HG02973 (cell line): ENCODE results near the gene SLC38A11.

Experiments used
- ATAC-seq: cut with Tn5 transposase; IDR thresholded peaks from one replicate; pipeline ENCODE4 v1.9.1; 2021; ENCODE audit warnings: moderate library complexity; ENCODE audit not compliant: unreplicated experiment

The SLC38A11 gene

DNA sequence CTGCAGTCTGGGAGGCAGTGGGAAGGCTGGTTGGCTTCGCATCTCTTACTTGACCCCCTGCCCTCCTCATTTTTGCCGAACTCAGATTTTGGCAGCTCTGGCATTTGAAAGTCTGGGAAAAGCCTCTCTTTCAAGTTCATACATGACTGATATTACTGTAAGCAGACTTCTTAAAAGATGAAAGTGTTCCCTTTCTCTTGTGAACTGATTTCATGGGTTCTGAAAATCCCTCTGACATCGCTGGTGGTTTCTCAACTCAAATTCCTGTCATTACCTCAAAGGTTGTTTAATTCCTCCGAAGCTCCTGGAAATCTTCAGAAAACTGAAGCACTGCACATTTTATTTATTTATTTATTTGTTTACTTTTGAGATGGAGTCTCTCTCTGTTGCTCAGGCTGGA lies 16.9 kb upstream of the SLC38A11 start:
- ATAC-seq: no peak

DNA sequence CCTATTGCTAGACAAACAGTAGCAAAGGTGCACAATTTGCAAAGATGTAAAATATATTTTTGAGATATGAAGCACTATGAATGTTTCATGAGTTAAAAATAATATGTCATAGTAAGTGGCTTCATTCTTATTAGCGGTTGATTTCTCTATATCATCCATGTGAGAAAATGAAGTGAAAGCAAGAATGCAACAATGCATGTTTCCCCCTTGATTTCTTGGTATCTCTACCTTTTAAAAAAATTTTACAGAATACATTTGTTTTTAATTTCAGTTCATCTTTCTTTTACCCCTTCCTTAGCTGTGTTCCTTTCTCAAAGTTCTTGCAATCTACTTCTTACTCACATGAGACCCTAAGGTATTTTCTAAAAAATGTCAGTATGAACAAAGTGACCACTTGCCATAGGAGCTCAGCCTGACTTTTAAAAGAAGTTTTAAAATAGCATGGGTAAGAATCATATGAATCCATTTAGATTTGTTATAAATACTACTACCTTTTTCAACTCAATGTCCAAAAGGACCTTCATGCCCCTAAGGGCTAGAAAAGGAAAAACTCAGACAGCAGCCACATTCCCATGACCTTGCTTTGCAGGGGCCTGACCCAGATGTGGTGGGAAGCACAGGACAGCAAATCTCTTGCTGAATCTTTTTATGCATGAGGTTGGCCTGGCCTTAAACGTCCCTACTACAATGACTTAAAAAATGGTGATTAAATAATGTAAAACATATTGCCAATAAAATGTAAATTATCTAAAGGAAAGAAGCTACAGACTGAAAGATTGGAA lies 14.8 kb upstream of the SLC38A11 start:
- ATAC-seq: no peak

DNA sequence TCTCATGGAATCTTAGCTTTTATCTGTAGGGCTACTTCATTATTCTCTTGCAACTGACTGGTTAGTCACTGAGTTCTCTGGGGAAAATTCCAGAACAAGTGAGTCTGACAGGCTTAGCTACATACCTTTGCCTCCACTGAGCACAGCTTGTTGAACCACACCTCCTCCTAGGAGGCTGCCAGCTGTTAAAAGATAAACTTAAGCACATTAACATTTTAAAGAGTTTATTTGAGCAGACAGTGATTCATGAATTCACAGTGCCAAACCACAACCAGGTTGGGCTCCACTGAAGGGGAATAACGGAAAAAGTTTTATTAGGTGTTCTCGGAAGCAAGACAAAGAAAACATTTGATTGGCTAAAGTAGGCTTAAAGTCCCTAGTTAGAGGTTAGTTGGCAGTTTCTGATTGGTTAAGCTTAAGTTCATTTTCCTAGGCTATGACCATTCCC lies 12.5 kb upstream of the SLC38A11 start:
- ATAC-seq: no peak

DNA sequence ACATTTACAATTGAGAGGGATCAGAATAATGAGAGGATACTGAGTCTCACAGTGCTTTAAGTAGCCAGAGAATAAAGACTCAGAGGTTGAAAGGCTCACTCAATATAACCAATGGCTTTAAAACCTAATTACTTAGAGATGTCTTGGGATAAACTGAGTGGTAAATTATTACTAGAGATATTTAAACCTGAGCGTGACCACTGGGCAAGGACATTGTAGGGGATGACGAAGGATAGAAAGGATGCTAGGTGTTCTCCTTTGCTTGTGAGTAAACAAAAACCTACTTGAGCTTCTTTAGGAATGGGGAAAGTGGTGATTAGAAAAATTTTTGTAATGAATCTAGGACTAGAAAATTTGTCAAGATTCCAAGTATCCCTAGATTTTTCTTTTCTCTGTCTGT lies 12.0 kb upstream of the SLC38A11 start:
- no peak for ATAC-seq

DNA sequence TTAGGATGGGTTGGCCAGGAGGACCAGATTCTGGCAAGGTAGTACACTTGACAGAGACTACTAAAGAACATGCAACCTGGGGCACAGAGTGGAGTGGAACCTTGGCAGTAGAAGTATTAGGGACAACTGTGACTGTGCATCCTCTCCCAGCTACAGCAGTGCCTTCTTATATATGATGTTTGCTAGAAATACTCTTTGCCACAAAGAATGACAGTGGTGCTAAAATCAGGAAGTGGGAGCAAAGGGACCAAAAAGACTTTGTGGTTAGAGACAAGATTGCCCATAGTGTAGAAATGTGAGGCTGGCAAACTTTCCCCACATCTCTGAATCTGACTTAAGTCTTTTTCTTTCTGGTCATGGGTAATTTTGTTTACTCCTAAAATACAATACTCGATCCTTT lies 9.4 kb upstream of the SLC38A11 start:
- no peak for ATAC-seq

DNA sequence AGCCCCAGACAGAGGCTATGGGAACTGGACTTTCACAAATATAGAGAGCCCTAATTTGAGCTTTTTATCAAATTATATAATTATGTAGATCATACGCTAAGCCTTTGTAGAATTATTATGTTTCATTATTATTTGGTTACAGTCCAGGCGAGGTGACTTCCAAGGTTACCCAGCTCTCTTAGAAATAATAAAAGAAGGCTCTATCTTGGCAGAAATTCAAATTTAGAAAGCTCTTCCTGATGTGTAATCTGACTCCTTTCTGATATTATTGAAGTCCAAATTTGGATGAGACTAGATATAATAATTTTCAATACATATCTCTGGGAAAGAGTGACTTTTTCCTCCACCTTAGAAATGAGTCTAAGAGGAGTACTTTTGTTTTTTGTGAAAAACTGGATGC lies 4.8 kb upstream of the SLC38A11 start:
- ATAC-seq: no peak

DNA sequence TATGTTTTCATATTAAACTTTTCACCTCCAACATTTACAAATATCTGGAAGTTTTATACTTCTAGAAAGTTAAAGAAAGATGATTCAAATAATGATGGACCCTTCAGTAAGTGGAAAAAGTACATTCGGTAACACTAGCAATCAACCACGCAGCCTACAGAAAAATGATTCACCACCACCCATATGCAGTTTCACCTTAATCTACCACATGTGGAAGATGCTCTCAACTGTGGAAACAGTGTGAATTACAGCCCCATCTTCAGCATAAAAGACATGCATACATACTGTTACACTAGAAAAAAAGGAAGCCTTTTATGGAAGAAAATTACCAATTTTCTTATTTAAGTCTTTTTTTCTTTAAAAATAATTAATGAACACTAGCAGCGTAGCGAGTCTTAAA lies 1.1 kb downstream of the SLC38A11 start:
- no peak for ATAC-seq

DNA sequence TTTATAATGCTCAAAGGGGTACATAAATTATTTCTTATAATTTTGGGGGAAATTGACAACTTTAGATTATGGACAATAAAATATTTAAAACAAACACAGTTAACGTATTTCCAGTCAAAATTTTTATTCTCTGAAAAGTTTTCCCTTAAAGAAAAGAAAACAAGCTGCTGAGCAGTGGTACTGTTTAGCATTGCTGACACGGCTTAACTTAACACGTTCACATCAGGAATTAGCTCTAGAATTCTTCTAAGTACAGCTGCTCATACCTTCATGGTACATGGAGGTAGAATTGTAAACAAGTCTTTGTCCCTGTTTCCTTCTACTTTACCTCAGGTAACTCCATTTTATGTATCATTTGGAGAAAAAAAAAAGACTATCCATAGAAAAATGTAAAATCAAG lies 2.0 kb downstream of the SLC38A11 start:
- ATAC-seq: no peak

DNA sequence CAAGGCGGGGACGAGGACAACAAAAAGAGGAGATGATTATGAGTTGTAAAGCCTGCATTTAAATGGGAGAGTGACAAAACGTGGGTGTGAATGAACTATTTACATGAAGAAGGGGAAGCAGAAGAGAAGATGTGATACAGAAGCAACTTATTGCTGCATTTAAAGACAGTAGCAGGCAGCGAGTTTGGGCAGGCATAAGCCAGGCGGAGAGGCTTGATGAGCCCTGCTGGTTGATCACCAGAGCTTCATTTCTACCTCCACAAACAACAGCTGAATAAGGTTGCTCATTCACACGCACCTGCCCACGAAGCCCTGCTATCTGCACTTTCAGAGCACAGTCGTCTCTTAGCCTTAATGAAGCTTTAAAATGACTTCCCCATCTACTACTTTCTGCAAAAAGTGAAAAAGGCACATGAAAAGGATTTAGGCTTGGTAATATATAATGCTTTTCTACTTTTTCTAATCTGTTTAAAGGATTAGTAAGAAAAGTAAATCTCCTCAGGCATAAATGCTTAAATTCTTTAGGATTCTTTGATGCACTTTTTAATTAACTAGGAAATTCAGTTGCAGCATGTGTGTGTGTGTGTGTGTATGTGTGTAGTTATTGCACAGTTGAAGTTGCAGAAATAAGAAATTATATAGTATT lies 3.1 kb downstream of the SLC38A11 start:
- no peak for ATAC-seq

DNA sequence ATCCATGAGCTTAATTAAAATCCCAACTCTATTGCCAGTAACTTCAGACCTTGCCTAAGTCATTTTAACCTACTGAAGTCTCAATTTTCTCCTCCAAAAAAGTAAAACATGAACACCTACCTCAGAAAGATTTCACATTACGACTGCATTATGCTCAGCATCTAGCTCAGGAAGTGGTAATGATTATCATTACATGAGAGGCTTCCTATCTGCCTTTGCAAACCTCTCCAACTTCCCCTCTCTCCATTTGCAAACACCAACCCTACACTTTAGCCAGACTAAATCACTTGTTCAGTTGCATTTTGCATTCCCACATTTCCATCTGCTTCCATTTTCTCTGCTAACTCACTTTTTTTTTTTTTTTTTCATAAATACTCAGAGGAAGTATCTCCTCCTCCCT lies 6.8 kb downstream of the SLC38A11 start:
- ATAC-seq: no peak

DNA sequence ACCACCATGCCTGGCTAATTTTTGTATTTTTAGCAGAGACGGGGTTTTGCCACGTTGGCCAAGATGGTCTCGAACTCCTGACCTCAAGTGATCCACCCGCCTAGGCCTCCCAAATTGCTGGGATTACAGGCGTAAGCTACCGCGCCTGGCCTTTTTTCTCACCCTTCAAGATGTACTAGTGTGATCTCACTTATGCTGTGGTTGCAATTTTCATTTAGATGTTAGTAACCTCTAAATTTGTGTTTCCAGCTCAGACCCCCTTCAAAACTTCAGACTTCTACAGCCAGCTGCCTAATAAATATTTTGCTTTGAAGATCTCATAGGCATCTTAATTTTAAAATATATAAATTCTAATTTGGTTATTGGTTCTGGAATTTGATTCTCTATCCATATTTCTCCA lies 8.0 kb downstream of the SLC38A11 start:
- no peak for ATAC-seq

DNA sequence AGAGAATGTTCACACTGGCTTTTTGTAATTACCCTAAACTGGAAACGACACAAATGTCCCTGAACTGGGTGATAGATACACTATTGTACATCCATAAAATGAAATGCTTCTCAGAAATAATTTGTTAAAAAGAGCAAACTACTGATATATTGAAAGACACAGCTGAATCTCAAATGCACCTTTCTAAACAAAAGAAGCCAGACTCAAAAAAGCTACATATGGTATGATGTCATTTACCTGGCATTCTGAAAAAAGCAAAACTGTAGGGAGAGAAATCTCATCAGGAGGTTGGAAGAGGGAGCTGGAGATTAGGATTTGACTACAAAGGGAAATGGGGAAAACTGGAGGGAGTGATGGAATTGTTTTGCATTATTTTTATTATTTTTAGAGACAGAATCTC lies 12.0 kb downstream of the SLC38A11 start:
- no peak for ATAC-seq

DNA sequence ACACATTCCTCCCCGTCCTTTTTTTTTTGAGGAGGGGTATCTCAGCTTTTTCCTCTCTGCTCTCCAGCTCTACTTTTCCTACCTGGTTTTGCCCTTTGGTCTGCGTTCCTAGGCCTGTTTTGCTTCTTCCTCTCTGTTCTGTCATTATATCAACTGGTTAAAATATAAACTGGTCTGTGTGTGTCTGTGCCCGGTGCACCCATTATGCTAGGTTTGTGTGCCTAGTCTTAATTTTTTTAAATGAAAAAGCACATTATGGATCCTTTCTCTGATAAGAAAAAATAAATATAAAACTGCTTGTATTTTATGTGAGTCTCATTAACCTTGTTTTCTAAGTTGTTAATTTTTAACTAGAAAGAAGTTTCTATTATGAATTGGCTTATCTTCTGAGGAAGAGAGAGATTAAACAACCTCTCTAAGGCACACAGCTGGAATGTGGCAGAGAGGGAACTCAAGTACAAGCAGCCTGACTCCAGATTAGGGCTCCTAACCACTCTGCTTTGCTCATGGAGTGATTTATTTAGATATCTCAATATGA lies 17.4 kb downstream of the SLC38A11 start:
- no peak for ATAC-seq

DNA sequence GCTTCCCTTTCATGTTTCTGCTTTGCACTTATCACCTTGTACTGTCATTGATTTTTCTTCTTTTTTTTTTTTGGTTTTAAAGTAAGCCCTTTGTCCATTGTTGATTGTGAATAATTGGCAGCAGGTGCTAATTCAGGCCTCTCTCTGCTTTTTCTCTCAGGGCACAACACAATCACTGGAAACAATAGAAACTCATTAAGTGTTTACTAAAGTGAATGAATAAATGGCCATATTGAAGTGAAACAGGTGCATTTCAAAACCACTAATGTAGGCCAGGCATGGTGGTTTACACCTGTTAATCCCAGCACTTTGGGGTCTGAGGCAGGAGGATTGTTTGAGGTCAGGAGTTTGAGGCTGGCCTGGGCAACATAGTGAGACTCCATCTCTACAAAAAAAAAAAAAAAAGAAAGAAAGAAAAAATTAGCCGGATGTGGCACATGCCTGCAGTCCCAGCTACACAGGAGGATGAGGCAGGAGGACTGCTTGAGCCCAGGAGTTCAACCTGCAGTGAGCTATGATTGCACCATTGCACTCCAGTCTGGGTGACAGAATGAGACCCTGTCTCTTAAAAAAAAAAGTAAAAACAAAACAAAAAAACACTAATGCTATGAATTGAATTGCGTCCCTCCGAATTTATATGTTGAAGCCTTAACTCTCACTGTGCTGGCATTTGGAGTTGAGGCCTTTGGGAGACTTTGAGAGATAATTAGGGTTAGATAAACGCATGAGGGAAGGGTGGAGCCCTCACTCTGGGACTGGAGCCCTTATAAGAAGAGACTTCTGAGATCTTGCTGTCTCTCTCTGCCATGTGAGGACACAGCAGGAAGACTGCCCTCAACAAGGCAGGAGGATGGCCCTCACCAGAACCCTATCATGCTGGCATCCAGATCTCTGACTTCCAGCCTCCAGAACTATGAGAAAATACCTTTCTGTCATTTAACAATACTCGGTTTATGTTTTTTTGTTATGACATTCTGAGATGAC lies 19.9 kb downstream of the SLC38A11 start:
- no peak for ATAC-seq

DNA sequence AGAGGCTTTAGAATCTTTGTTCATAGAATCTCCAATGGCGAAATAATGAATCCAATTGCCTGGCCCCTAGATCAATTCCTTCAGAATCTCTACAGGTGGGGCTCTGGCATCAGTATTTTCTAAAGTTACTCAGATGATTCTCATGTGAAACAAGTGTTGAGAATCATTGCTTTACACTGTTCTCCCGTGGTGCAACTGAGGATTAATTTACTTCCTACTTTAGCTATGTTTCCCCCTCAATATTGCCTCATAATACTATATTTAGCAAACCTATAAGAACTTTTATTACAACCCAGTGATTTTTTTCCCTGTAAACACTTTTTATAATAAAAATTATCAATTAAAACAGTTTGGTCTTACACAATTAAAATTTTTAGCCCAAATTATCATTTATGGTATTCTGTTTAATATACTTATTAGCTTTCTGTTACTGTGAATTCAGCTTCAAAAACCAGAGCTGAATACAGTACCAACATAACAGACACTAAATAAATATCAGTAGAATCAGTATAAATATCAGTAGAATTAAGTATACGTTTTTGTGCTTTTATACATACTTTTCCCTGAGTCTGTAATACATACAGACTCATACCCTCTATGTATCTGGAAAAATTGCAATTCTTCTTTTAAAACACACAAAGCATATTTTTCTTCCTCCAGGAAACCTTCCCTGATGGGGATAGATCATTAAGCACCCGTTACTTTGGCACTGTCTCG lies 20.8 kb downstream of the SLC38A11 start:
- no peak for ATAC-seq

DNA sequence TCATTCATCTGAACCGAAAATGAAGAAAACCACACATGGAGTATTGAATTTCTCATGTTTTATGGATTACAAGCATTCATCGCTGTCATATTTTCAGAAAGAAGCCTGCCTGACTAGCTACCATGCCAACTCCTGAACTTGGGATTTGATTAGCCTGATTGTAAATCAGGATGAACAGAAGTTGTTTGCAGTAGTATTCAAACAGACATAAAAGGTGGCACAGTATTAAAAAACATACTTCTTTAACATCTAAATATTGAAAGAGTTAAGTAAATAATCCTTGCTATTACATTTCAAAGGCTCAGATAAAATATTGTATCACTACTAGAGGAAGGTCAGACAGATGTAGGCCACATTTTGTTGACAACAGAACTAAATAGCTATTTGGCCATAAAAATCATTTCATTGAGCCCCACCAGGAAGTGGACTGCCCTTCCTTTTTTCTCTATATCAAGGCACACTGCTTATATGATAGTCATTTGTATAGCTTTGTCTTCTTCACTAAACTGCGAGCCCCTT lies 21.6 kb downstream of the SLC38A11 start:
- no peak for ATAC-seq

DNA sequence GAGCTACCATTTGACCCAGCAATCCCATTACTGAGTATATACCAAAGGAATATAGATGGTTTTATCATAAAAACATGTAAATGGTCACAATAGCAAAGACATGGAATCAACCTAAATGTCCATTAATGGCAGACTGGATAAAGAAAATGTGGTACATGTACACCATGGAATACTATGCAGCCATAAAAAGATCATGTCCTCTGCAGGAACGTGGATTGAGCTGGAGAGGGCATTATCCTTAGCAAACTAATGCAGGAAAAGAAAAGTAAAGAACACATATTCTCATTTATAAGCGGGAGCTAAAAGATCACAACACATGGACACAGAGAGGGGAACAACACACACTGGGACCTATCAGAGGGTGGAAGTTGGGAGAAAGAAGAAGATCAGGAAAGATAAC lies 22.9 kb downstream of the SLC38A11 start:
- ATAC-seq: no peak

DNA sequence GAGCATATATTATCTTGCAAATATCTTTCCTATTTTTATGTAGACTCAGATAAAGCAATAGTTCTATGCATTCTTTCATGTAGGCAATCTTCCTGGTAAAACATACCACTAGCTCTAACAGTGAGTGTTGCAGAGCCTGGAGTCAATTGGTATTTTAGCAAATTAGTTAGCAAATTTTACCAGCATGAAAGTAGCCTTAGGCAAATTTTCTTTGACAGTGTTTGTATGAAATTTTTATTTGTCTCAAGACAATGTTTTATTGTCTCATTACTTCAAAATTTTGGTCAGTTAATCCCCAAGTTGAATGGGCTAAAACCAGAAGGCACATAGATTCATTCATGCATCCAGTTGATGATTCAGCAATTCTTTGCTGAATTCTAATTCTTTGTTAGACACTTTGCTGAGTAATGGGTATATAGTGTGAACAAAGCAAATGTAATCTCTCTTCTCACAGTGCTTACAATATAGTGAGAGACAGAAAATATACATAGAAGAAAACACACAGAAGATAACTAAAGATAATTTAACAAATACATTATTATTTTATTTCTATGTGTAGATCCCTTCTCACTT lies 27.1 kb downstream of the SLC38A11 start:
- no peak for ATAC-seq

DNA sequence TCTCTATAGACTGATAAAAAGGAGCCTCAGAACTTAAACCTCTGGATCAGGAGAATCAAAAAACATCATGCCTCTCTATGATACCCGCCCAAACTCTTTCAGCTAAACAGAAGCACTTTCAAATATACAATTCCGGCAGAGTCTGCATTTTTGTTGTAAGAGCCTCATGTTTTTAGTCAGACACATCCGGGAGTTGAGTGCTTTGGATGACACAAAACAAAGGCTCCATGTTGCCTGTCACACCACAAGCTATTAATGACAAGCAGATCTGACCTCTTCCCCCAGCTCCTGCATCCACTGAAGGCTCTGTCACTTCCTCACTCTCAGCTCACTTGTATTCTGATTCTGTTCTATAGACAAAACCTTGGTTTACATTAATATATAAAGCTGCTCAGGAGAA lies 33.2 kb downstream of the SLC38A11 start:
- no peak for ATAC-seq

DNA sequence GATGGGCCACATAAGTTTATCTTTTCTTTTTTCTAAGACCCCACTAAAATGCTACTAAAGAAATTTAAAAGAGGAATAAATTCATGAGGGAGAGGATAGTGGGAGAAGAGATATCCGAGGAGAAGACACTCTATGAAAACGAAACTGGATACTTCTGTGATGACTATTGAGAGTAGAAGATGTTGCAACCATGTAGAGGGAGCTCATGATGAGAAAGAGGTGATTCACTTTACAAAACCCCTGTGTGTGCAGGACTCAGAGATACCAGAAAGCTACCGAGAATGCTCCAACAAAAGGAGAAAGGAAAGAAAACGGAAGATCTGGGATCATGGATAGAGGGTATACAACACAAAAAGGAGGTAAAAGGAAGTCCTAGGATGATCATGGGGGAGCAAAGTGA lies 34.9 kb downstream of the SLC38A11 start:
- no peak for ATAC-seq
